GM13976 (cell line): ENCODE data around the gene OR1M1.

Source experiments
- DNase-seq: peaks from one replicate; pipeline ENCODE4 v3.0.0; 2012; ENCODE audit warnings: low spot score
- CTCF ChIP-seq: IDR thresholded peaks from 2 replicates; pipeline ENCODE4 v1.5.1; 2012; ENCODE audit warnings: borderline replicate concordance, mild to moderate bottlenecking; ENCODE audit not compliant: insufficient read depth; ENCODE audit errors: extremely low read depth, missing control alignments, control extremely low read depth
- in situ Hi-C: fragments of 300-500 bp; cut with MboI; formaldehyde crosslinking; loops from one replicate; pipeline ENCODE4 v1.12.0; 2022; ENCODE audit warnings: low sequenced_read_pairs, mixed read lengths, inconsistent platforms; ENCODE audit not compliant: unreplicated experiment

Gene OR1M1

GRCh38 chr19:9140159-9140874 is 53.5 kb downstream of the OR1M1 start, which contains the start of gene ZNF317:
Gene ZNF317 (plus strand): TSS chr19:9140397. CDS start chr19:9156017, 15,620 bp downstream.
- no peak for TF ChIP-seq CTCF
- in situ Hi-C loops, result no loop called here
- peak; percentile 88 for DNase-seq

GRCh38 chr19:9144920-9145319 is 58.1 kb downstream of the OR1M1 start:
- TF ChIP-seq CTCF, result no peak
- in situ Hi-C loops, result no loop called here
- DNase-seq, result no peak
